Activated B cell treated with CpG ODN at 0.5 μM for 24 hours (primary cell): ENCODE measurements around the gene ZKSCAN5. TPM values are rescaled to one million over a fixed set of nuclear protein-coding genes. Genes with fewer than 3 reads are reported as not detected.
A peak's percentile ranks its signal among the peaks of the same experiment; 100 is the strongest.
"Not testable (repeated sequence)": the region's sequence is repeated elsewhere in the genome, so short reads cannot be mapped to it uniquely, and the experiment has no call there.

Experiments
- ATAC-seq: fragments of 200-7000 bp; cut with Tn5 transposase; one replicate; pipeline ENCODE4 v1.10.0; 2021; ENCODE audit warnings: low read depth, mild to moderate bottlenecking, moderate library complexity
- CTCF ChIA-PET: fragments of 350-600 bp; sonication (Branson Sonifier 250); formaldehyde crosslinking; loops from one replicate; lab custom pipeline; 2021; ENCODE audit warnings: antibody characterized with exemption; lab: Charles Lee
- POLR2A ChIA-PET: fragments of 350-600 bp; sonication (Branson Sonifier 250); formaldehyde crosslinking; loops from one replicate; lab custom pipeline; 2021; ENCODE audit warnings: antibody characterized with exemption; lab: Charles Lee
- DNase-seq: peaks from one replicate; pipeline ENCODE4 v3.0.0; 2022
- H3K27ac Mint-ChIP-seq: one replicate; pipeline ENCODE4 v1.8.0; 2020; ENCODE audit warnings: mixed read lengths
- H3K27me3 Mint-ChIP-seq: one replicate; pipeline ENCODE4 v1.8.0; 2021; ENCODE audit warnings: mixed read lengths
- H3K36me3 Mint-ChIP-seq: one replicate; pipeline ENCODE4 v1.8.0; 2021; ENCODE audit warnings: low read depth, mixed read lengths
- H3K4me1 Mint-ChIP-seq: one replicate; pipeline ENCODE4 v1.8.0; 2021; ENCODE audit warnings: mixed read lengths
- H3K4me3 Mint-ChIP-seq: one replicate; pipeline ENCODE4 v1.8.0; 2020; ENCODE audit warnings: mild to moderate bottlenecking, mixed read lengths
- H3K9me3 Mint-ChIP-seq: one replicate; pipeline ENCODE4 v1.8.0; 2020; ENCODE audit warnings: mixed read lengths
- CTCF ChIP-seq: fragments of 200-600 bp; IDR thresholded peaks from one replicate; pipeline ENCODE4 v1.8.0; 2022; ENCODE audit warnings: antibody characterized with exemption, mild to moderate bottlenecking
- intact Hi-C: fragments of 100-400 bp; cut with micrococcal nuclease; formaldehyde crosslinking; loops from one replicate; pipeline ENCODE4 v1.15.1; 2024
- total RNA-seq: library from RNA; stranded (reverse); gene quantifications from 2 replicates; pipeline ENCODE4 v1.2.3, GENCODE V29; 2022

Gene ZKSCAN5
- total RNA-seq, 1 donor from 2014 or later: 10.3 TPM

- DNase-seq (no peak), ATAC-seq (no peak)
- CTCF ChIA-PET: no interaction called here
- Mint-ChIP-seq H3K36me3 (peaks cover 49% of the 10 kb centered on the region), H3K4me1 (no peaks in the 10 kb centered on the region), H3K27ac (no peak overlapping the region), H3K9me3 (no peaks in the 10 kb centered on the region), H3K27me3 (no peaks in the 10 kb centered on the region), H3K4me3 (no peak overlapping the region)
- intact Hi-C loops: no loop called here
- TF ChIP-seq CTCF: no peak
- POLR2A ChIA-PET: interaction anchor here (0.6 to 1.2 kb wide), 2 partner anchors 13 to 49 kb away, joined by 3 to 4 read pairs; partner anchors contain the start of gene ZNF655
Measured at GRCh38 chr7:99571768-99572167, 67.3 kb downstream of the ZKSCAN5 start.

- H3K27me3 Mint-ChIP-seq: no peaks in the 10 kb centered on the region
- CTCF ChIA-PET: no interaction called here
- no peak overlapping the region for H3K27ac Mint-ChIP-seq
- POLR2A ChIA-PET: no interaction called here
- TF ChIP-seq CTCF: no peak
- H3K9me3 Mint-ChIP-seq: no peaks in the 10 kb centered on the region
- no peak overlapping the region for H3K4me3 Mint-ChIP-seq
- DNase-seq: no peak
- H3K4me1 Mint-ChIP-seq: peaks cover 9% of the 10 kb centered on the region
- intact Hi-C loops: no loop called here
- peaks cover 47% of the 10 kb centered on the region for H3K36me3 Mint-ChIP-seq
- no peak for ATAC-seq
Measured at GRCh38 chr7:99573257-99573656, 68.8 kb downstream of the ZKSCAN5 start.

- no peak overlapping the region for H3K4me3 Mint-ChIP-seq
- H3K36me3 Mint-ChIP-seq: peaks cover 30% of the 10 kb centered on the region
- no peak for DNase-seq
- CTCF ChIA-PET: no interaction called here
- intact Hi-C loops: no loop called here
- H3K9me3 Mint-ChIP-seq: no peaks in the 10 kb centered on the region
- POLR2A ChIA-PET: no interaction called here
- ATAC-seq: no peak
- H3K27me3 Mint-ChIP-seq: no peaks in the 10 kb centered on the region
- no peak for TF ChIP-seq CTCF
- H3K27ac Mint-ChIP-seq: no peak overlapping the region
- H3K4me1 Mint-ChIP-seq: peaks cover 32% of the 10 kb centered on the region
Measured at GRCh38 chr7:99576251-99576650, 71.8 kb downstream of the ZKSCAN5 start.

GRCh38 chr7:99579281-99579955, 75.0 kb downstream of the ZKSCAN5 start:
- CTCF ChIA-PET: interaction anchor here (1.0 kb wide), 1 partner anchor 54 kb away, joined by 3 read pairs; no protein-coding TSS in a partner anchor
- Mint-ChIP-seq H3K4me3 (peak overlapping the region; percentile 90), H3K27me3 (no peaks in the 10 kb centered on the region), H3K27ac (no peak overlapping the region), H3K36me3 (peaks cover 2% of the 10 kb centered on the region), H3K9me3 (no peaks in the 10 kb centered on the region), H3K4me1 (peaks cover 33% of the 10 kb centered on the region)
- POLR2A ChIA-PET: interaction anchor here (0.6 kb wide), 1 partner anchor 163 kb away, joined by 3 read pairs; no protein-coding TSS in a partner anchor
- DNase-seq (no peak), ATAC-seq (no peak)
- TF ChIP-seq CTCF: no peak
- intact Hi-C loops: no loop called here

GRCh38 chr7:99579956-99580777, 75.7 kb downstream of the ZKSCAN5 start:
- POLR2A ChIA-PET: interaction anchor here (0.6 to 1.3 kb wide), 3 partner anchors 21 to 163 kb away, joined by 3 to 7 read pairs (median 3); partner anchors contain the start of gene ZNF655
- peak overlapping the region; percentile 90 for H3K4me3 Mint-ChIP-seq
- H3K4me1 Mint-ChIP-seq: peaks cover 33% of the 10 kb centered on the region
- H3K36me3 Mint-ChIP-seq: no peaks in the 10 kb centered on the region
- intact Hi-C loops: no loop called here
- peak overlapping the region; percentile 50 for H3K27ac Mint-ChIP-seq
- ATAC-seq (peak; percentile 79), DNase-seq (peak; percentile 42)
- H3K27me3 Mint-ChIP-seq: no peaks in the 10 kb centered on the region
- TF ChIP-seq CTCF: no peak
- H3K9me3 Mint-ChIP-seq: no peaks in the 10 kb centered on the region
- CTCF ChIA-PET: interaction anchor here (1.0 kb wide), 1 partner anchor 55 kb away, joined by 3 read pairs; no protein-coding TSS in a partner anchor

GRCh38 chr7:99580778-99581332, 76.4 kb downstream of the ZKSCAN5 start:
- intact Hi-C loops, H3K27me3 Mint-ChIP-seq, DNase-seq, ATAC-seq, H3K9me3 Mint-ChIP-seq, H3K36me3 Mint-ChIP-seq: not testable (repeated sequence)
- Mint-ChIP-seq H3K4me1 (peaks cover 33% of the 10 kb centered on the region), H3K4me3 (peak overlapping the region; percentile 90), H3K27ac (peak overlapping the region; percentile 50)
- ChIA-PET CTCF (interaction anchor here (1.0 kb wide), 1 partner anchor 56 kb away, joined by 3 read pairs; no protein-coding TSS in a partner anchor), POLR2A (interaction anchor here (0.6 to 1.3 kb wide), 4 partner anchors 22 to 502 kb away, joined by 3 to 20 read pairs (median 5); partner anchors contain the start of gene ZNF655)
